GM19372 (cell line): Measurements from ENCODE around the gene NOLC1.
A peak's percentile ranks its signal among the peaks of the same experiment; 100 is the strongest.

Source experiments
- ATAC-seq: cut with Tn5 transposase; IDR thresholded peaks from one replicate; pipeline ENCODE4 v1.9.1; 2021; ENCODE audit warnings: mild to moderate bottlenecking, low read depth, moderate library complexity; ENCODE audit not compliant: unreplicated experiment

NOLC1 gene

DNA sequence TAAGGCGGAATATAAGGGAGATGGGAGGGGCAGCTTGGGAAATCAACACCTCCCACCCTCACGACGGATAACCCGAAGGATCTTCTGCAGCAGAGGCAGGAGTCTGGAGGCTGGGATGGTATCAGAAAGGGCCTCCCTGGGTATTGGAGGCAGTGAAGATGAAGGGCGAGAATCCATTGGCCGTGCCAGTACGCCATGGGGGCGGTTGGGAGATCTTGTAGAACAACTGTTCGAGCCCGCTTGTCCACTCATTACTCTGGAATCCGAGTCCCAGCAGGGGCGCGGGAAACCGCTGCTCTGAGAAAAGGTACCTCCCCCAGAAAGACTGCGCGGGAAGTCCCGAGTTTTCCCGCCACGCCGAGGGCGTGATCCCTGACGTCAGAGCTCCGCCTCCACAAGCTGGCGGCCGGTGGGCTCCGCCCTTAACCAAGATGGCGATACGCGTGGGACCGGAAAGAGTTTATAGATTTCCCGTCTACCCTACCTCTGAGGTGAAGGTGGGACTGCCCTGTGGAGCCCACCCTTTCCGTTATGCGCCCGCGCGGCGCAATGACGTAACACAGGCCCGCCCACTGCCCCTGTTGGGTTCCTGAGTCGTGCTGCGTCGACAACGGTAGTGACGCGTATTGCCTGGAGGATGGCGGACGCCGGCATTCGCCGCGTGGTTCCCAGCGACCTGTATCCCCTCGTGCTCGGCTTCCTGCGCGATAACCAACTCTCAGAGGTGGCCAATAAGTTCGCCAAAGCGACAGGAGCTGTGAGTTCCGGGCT lies at the start of gene NOLC1:
Gene NOLC1 (plus strand): TSS at position 616 of the 771 bp plus-strand sequence. CDS start 22 bp downstream, at position 638.
- peak; percentile 92 for ATAC-seq

DNA sequence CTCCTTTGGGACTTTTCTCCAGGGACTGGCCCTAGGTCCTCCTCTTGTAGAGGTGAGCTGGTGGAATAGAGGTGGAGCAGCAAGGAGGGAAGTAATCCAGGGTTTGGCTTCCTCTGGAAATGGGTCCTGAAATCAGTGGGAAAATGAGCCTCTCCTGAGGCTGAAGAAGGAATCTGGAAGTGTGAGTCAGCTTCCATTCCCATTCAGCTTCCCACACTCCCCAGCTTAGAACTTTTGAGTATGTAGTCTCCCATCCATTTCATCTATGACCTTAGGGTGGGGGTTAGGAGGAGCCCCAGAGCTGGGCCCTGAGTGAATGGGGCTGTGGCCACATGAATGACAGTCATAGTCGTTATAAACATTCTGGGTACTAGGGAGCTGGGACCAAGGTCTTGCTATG lies 49.8 kb upstream of the NOLC1 start:
- ATAC-seq = no peak

DNA sequence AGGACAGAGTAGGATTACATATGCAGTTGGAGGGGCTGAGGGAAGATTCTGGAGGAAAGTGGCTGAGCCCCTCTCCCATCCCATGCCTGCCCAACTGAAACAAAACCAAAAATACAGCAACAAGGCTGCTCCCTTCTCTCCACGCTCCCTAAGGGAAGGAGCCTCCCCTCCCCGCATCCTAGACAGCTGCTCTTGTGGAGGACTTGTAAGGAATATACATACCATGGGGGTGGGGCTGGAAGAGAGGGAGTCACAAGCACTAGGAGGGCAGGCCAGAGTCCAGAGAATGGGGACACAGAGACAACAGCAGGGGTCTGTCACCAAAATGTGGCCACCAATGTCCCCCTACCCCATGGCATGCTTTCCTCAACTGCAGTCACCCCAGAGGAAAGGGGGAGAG lies 45.2 kb upstream of the NOLC1 start:
- ATAC-seq = no peak

DNA sequence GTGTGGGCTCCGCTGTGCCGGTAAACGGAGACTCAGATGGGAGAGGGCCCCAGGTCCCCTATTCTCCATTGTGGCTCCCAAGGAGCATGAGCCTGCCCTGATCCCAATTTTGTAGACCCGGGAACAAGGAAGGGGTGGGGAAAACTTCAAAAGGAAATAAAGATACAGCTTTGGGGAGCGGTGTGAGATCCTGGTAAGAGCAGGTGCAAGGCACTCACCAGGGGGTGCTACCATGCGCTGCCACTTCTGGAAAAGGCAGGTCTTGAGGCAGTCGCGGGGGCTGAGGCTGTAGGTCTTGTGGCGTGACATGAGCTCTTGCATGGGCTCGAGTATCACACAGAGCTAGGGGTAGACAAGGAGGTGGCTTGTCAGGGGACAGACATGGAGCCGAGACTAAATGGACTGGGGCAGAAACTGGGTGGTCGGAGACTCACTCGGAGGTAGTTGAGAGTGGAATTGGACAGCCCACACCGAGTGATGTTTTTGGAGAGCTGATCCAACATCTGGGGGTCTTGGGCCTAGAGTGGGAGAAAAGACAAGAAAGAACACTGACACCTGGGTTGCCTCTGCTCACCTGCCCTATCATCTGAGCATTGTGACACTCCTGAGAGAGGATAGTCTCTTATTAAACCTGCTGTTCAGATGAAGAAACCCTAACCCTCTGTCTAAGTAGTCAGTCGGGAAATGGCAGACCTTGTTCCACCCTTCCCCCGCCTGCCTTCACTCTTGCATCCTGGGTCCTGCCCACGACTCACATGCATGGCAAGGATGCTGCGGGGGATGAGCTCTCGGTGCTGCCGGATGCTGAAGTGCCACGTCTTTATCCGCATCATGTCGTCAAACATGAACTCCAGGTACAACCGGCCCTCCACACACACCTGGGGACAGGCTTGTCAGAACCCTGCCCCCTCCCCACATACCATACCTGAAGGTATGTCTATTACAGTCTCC lies 42.7 kb upstream of the NOLC1 start:
- no peak for ATAC-seq

DNA sequence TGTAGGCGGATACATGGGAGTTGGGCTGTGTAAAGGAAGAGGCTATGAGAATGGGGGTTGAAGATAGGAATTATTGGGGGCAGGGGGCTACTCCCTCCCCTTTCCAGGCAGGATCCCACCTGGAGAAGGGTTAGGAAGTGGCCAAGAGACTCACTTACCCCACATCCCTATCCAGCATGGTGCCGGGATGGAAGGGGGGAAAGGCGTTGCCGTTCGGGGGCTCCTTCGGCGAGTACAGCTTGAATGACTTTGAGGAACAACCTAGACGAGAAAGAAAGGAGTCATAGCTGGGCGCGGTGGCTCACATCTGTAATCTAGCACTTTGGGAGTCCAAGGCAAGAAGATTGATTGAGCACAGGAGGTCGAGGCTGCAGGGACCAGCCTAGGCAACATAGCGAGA lies 40.9 kb upstream of the NOLC1 start:
- ATAC-seq = no peak

DNA sequence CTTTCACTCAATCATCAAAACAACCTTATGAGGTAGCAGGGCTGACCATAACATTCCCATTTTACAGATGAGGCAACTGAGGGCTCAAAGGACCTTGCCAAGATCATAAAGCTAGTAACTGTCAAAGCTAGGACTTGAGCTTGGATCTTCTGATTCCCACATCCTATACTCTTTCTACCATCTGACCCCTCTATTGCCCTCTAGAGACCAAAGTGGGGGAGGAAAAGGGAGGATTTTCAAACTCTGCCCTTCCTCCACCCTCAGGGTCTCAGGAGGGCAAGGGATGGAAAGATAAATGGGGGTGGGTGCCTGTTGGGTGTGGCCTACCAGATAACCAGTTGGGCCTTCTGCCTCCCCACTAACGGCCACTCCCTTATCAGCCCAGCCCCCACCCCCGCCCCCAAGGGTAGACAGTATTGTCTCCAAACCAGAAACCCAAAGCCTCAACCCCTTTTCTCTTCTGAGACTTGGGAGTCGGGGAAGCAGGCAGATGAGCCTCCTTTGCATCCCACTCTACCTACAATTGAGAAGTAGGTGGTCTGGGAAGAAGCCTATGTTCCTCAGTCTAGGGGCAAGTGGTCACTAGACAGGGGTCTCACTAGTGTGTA lies 39.9 kb upstream of the NOLC1 start:
- no peak for ATAC-seq

DNA sequence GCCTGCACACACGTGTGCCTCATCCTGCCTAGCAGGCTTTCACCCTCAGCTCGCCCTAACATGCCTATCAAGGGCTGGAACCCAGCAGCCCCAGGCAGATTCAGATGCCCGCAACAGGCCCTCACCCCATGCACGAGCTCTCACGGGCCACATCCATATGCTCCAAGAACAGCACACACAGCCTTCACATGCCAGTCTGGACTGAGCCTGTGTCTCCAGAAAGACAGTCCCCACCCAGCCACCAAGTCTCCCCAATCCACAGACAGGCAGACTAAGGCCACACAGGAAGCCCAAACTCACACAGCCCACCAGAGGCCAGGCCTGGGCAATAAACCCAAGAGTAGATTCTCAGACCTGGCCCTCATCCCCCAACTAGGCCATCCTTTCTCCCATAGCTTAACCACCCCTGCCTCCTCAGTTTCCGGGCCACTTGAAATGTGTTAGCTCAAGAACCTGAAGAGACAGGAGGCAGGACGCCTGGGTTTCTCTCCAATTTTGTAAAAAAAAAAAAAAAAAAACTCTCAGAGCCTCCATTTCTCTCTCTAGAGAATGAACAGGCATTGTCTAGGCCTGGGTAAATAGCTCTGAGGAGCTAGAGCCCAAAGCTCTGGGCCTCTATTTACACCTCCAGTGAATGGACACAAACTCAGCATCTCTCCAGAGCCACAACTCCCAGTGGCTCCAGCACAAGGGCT lies 38.8 kb upstream of the NOLC1 start:
- ATAC-seq = no peak

DNA sequence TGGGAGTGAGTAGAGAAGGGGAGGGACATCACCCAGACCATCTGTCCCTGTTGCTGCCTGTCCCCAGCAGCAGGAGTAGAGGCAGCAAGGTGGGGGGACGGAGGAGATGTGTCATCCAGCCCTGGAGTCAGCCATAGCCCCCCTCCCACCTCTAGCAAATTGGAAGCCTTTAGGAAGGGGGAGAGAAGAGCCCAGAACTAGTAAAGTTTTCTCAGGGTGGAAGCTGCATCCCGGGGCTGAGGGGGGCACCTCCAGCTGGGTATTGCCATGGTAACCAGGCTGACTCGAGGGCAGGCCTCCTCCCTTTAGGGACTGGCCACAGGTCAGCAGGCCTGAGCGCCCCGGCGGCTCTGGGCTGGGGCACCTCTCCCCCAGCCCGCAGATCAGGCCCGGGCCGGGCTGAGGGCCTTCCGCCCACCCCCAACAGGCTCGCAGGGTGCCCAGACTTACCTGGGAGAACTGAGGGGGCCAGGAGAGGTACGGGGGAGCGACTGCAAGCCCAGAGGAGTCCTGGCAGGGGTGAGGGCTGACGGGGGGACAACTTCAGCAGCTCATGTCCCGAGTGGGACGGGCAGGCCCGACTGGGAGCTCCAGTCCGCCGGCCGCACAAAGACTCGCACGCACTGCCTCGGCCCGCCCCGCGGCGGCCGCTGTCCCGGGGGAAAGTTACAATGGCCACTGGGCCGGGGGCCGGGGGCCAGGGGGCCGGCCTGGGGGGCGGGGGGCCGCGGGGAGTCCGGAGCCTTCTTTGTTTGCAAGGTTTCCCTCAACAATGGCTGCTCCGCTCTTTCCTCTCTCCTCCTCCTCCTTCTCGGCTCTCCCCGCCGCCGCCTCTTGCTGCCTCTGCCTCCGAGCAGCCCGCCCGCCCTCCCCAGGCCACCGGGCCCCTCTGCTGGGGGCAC lies 38.0 kb upstream of the NOLC1 start:
- ATAC-seq = no peak

DNA sequence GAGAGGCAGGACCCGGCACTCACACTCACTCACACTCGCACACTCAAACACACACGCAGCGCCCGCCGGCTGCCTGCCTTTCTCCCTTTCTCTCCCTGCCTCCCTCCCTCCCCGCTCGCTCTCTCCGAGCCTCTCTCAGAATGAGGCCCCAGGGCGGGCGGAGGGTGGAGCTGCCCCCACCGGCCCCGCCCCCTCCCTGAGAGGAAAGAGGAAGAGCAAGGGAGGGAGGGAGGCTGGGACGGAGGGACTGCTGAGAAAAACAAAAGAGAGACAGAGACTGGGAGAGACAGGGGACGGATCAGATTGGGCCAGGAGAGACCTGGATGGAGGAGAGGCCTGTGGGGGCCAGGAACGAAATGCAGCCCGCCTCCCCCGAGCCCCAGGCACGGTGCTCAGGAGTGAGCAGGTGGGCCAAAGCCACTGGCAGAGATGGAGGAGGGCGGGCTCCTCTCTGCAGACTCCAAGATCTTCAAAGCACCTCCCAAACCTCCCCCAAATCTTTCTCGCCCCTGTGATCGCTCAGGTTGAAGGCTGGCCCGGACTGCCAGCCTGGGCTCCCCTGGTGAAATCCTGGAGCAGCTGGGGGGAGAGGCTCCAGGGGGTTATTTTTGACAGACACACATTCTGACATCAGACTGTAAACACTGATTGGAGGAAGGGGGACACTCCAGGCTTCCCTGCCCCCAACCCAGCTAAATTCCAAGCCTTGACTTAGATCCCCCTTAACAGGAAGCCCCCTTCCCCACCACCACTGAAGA lies 37.1 kb upstream of the NOLC1 start:
- ATAC-seq = peak; percentile 72

DNA sequence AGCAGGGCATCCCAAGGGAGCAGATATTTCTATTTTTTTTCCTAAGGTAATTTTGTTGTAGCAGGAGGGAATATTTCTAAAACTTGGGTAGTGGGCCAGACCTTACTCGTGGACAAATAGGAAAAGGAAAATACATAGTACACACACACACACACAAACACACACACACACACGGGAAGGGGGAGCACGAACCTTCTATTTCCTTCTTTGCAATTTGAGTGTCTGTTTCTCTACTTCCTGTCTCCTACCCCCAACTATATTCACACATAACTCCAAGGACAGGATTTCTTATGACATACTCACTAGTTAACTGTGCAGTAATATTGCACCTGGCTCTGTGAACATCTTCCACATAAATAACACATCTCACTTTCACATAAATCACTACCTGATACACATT lies 36.4 kb upstream of the NOLC1 start:
- no peak for ATAC-seq

DNA sequence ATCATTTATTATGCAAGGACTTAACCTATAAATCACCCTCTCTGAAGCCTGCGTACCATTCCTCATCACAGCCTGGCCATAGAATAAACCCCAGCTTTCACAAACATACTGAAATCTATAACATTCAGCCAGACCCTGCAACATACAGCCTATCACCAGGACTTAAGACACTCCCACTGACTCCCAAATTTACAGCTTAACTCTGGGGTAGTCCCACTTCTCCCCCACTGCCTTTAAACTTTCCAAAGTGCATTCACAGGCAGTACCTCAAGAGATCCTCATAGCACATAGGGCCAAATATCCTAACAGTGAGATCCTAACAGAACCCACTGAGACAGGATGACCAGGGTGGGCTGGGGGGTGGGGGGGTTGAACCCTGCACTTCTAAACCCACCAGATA lies 35.5 kb upstream of the NOLC1 start:
- no peak for ATAC-seq

DNA sequence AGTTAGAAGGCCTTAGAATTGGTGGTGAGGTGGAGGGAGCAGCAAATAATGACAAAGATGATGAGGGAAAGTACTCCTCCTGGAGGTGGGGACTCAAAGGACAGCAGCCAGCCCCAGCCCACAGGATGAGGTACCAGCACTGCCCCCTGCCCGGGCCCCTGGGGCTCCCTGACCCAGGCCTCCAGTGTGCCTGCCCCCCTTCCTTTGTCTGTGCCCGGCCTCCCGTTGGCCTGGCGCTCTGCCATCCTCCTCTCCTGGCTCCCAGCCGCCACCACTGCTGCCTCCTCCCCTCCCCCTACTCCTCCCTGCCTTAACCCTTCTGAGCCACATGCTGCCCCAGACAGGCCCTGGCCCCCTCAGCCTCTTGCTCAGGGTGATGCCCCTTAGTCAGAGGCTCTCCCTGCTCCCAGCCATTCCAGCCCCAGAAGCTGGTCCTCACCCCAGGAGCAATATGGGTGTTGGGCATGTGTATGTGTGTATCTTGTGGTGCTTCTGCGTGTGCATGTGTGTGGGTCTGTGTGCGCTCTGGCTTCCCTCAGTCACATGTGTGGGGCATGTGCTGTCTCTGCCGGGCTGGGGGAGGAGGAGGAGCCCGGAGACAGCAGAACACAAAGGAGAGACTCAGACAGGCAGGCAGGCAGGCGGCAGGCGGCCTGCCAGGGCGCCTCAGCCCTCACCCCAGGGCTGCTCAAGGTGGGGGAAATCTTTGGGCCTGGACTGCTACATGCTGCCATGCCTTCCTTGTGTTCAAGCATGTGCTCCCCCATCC lies 34.6 kb upstream of the NOLC1 start:
- ATAC-seq = no peak

DNA sequence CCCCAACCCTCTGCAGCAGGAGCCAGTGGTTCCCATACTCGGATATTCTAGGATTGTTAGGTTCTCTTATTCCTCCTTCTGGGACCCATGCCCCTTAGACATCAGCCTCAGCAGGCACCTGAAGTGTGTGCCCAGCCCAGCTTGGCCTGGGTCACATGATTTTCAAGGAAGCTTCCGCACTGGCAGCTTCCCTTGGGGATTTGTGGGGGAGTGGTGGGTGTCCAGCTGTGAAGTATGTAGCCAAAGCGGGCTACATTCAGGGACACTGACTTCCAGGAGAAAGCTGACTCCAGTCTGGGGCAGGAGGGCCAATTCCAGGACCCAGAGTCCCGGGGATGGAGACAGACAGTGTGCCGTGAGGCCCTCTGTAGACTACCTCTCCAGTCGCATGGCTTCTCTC lies 33.3 kb upstream of the NOLC1 start:
- ATAC-seq = no peak

DNA sequence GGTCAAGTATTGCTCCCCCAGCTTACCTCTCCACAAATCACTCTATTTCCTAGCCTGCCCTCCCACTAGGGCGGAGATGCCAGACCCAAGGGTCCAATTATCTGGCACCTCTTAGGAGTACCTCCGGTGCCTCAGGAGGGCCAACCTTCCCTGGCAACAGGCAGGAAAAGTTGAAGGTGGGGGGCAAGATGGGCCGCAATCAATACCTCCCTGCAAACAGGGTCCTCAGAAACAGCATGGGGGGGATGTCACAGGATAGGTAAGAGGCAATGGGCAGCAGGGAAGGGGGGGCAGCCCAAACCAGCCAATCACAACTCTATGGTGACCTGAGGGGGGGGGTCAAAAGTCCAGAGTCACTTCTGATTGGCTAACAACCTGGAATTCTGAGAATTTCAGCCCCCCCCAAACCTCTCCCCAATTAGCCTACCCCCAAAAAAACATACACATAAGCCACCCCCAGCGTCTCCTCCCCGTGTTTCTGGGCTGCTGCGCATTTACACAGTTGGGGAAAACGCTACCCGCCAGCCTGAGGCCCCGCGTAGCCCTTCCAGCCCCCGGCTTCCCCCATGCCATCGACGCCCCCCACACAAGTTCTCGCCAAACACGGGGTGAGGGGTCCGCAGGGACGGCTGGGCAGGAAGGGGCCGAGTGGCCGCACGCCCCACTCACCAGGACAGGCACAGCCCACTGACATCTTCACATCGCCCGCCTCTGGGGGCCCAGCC lies 32.6 kb upstream of the NOLC1 start:
- no peak for ATAC-seq

DNA sequence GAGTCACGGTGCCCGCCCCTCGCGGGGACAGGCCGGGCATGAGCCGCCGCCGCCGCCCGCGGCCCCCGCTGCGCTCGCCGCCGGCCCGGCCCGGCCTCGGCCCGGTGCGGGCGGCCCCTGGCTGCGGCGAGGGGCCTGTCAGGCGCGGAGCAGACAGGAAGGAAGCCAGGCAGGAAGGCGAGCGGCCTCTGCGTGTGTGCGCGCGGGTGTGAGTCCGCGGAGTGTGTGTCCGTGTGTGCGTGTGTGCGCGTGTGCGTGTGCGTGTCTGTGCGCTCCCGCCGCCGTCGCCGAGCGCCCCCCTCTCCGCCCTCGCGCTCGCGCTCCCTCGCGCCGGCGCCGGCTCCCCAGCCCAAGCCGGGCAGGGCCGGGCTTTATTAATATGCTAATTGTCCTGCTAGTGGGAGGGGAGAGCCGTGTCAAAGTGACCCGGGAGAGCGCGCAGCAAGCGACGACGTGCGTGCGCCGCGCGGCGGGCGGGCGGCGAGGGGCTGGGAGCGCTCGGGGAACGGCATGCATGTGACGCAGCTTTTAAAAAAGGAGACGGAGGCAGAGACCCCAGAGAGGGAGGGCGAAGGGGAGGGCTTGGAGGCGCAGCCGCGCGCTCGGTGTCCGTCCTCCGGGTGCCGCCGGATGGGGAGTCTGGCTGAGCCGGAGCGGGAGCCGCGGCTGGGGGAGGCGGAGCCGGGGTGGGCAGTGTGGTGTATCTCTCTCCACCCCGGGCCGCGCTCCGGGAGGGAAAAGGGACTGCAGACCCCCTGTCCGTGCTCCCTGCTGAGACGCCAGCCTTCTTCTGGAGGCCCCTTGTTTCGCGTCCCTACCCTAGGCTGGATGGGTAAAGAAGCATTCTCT lies 31.8 kb upstream of the NOLC1 start, which contains the start of gene LDB1:
Gene LDB1 (minus strand): TSS at position 227 of the 849 bp plus-strand sequence. CDS start 258 bp downstream, outside the sequence.
- peak; percentile 87 for ATAC-seq

DNA sequence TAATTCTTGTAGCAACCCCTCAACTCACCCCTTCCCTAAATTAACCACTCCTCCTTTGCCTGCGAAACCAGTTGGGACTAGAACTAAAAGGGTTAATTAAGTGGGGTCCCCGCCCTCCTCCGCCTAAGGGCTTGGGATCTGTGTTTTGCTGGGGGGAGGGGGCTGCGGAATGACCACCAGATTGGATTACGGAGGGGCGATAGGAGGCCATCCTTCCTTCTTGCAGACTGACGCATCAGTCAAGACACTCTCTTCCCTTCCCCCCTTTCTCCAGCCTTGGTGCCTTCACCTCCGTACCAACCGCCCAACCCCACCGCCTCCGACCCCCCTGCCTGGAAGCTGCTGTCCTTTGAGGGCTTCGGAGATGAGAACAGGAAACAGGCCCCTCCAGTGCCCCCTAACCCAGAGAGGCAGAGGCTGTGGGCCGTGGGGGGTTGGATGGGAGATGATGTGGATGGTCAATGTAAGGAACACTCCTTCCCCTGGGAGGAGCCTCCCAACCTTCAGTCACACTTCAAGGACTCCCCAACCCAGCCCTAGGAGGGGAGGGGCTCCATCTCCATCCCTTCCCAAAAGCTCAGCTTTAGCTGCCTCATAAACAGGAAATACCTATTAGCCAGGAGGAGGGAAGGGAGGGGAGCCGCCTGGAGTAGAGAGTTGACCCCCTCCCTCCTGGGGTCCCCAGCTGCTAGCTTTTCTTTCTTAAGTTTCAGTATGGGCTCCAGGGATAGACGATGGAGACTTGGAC lies 31.0 kb upstream of the NOLC1 start:
- no peak for ATAC-seq
